Stimulated activated CD8-positive, alpha-beta memory T cell treated with anti-CD3 and anti-CD28 coated beads, Interleukin-7, amount 100 ng/mL, for 48 hours (primary cell): ENCODE measurements around the gene SORCS2.

Experiments
- DNase-seq, 2 donors: peaks; one replicate each; pipeline ENCODE4 v3.0.0-alpha.2; 2020; ENCODE audit warnings: low read depth in 1 of 2; ENCODE audit errors: extremely low read depth in 1 of 2

SORCS2 gene

GRCh38 chr4:7241597-7242125, 49.3 kb downstream of the SORCS2 start:
- no peak for DNase-seq

- no peak for DNase-seq
Observed at GRCh38 chr4:7242766-7243165, 50.4 kb downstream of the SORCS2 start.

- no peak for DNase-seq
Observed at GRCh38 chr4:7243609-7244330, 51.4 kb downstream of the SORCS2 start.

GRCh38 chr4:7244331-7244665, 52.0 kb downstream of the SORCS2 start:
- no peak for DNase-seq

GRCh38 chr4:7244751-7245320, 52.5 kb downstream of the SORCS2 start:
- no peak for DNase-seq

- no peak for DNase-seq
Observed at GRCh38 chr4:7247521-7247920, 55.2 kb downstream of the SORCS2 start.

GRCh38 chr4:7247946-7248345, 55.6 kb downstream of the SORCS2 start:
- no peak for DNase-seq

GRCh38 chr4:7248857-7249256, 56.5 kb downstream of the SORCS2 start:
- DNase-seq: no peak

GRCh38 chr4:7251321-7251720, 59.0 kb downstream of the SORCS2 start:
- DNase-seq: no peak

- DNase-seq: no peak
Observed at GRCh38 chr4:7252051-7252450, 59.7 kb downstream of the SORCS2 start.

- DNase-seq: no peak
Observed at GRCh38 chr4:7252510-7253340, 60.4 kb downstream of the SORCS2 start.

- no peak for DNase-seq
Observed at GRCh38 chr4:7253341-7253700, 61.0 kb downstream of the SORCS2 start.

GRCh38 chr4:7253837-7254236, 61.5 kb downstream of the SORCS2 start:
- DNase-seq: no peak

- DNase-seq: no peak
Observed at GRCh38 chr4:7254736-7255487, 62.6 kb downstream of the SORCS2 start.

- no peak for DNase-seq
Observed at GRCh38 chr4:7255488-7255881, 63.1 kb downstream of the SORCS2 start.

- no peak for DNase-seq
Observed at GRCh38 chr4:7255996-7256395, 63.7 kb downstream of the SORCS2 start.

GRCh38 chr4:7256984-7257810, 64.9 kb downstream of the SORCS2 start:
- DNase-seq: no peak

- no peak for DNase-seq
Observed at GRCh38 chr4:7259039-7259438, 66.7 kb downstream of the SORCS2 start.

GRCh38 chr4:7260569-7260968, 68.2 kb downstream of the SORCS2 start:
- DNase-seq: no peak

- DNase-seq: no peak
Observed at GRCh38 chr4:7261087-7261486, 68.7 kb downstream of the SORCS2 start.
